ENCODE data around the gene BIRC6.

DNA sequence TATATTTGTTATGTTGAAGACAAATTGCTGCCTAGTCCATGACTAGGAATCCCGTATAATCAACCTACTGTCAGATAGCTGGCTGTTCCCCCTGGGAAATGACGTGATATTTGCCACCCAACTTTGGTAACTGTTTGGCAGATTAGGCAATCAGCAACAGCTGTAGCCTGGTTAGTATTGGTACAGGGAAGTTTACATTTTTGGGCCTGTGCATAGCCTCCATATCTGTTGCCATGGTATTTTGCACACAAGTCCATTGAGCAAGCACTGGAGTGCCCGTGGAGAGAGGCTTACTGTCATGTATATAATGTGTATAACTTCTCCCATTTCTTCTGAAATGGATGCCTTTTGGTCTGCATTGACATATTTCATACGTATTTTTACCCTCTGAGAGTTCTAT, 27.7 kb downstream of the BIRC6 start:
- TF ChIP-seq, protein P1, sequence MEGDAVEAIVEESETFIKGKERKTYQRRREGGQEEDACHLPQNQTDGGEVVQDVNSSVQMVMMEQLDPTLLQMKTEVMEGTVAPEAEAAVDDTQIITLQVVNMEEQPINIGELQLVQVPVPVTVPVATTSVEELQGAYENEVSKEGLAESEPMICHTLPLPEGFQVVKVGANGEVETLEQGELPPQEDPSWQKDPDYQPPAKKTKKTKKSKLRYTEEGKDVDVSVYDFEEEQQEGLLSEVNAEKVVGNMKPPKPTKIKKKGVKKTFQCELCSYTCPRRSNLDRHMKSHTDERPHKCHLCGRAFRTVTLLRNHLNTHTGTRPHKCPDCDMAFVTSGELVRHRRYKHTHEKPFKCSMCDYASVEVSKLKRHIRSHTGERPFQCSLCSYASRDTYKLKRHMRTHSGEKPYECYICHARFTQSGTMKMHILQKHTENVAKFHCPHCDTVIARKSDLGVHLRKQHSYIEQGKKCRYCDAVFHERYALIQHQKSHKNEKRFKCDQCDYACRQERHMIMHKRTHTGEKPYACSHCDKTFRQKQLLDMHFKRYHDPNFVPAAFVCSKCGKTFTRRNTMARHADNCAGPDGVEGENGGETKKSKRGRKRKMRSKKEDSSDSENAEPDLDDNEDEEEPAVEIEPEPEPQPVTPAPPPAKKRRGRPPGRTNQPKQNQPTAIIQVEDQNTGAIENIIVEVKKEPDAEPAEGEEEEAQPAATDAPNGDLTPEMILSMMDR (IDR thresholded peaks at IDR 0.05), result no peak
- no peak for TF ChIP-seq POLR2A (IDR thresholded peaks at IDR 0.05)

All from uterus (tissue), 2 donors.